ENCODE data around the gene SF1.

SF1 gene

GRCh38 chr11:64801561-64802369 lies 23.4 kb upstream of the SF1 start:
- no peak for DNase-seq (ENCODE audit: low read depth, low spot score)

- DNase-seq (ENCODE audit: low read depth, low spot score): no peak
These were observed 22.8 kb upstream of the SF1 start for GRCh38 chr11:64801158-64801464.

GRCh38 chr11:64800303-64801157 lies 22.2 kb upstream of the SF1 start:
- no peak for DNase-seq (ENCODE audit: low read depth, low spot score)

- DNase-seq (ENCODE audit: low read depth, low spot score): no peak
These were observed 21.4 kb upstream of the SF1 start for GRCh38 chr11:64799623-64800302.

- no peak for DNase-seq (ENCODE audit: low read depth, low spot score)
These were observed 20.9 kb upstream of the SF1 start for GRCh38 chr11:64799256-64799622.

- DNase-seq (ENCODE audit: low read depth, low spot score): no peak
These were observed 18.6 kb upstream of the SF1 start for GRCh38 chr11:64796757-64797541.

GRCh38 chr11:64796047-64796756 lies 17.9 kb upstream of the SF1 start:
- no peak for DNase-seq (ENCODE audit: low read depth, low spot score)

GRCh38 chr11:64794526-64794925 lies 16.2 kb upstream of the SF1 start:
- DNase-seq (ENCODE audit: low read depth, low spot score): no peak

GRCh38 chr11:64793271-64794160 lies 15.2 kb upstream of the SF1 start:
- DNase-seq (ENCODE audit: low read depth, low spot score): no peak

GRCh38 chr11:64792482-64792881 lies 14.1 kb upstream of the SF1 start:
- no peak for DNase-seq (ENCODE audit: low read depth, low spot score)

- no peak for DNase-seq (ENCODE audit: low read depth, low spot score)
These were observed 13.5 kb upstream of the SF1 start for GRCh38 chr11:64791781-64792291.

- DNase-seq (ENCODE audit: low read depth, low spot score): no peak
These were observed 12.1 kb upstream of the SF1 start for GRCh38 chr11:64790205-64791095.

GRCh38 chr11:64789331-64790204 lies 11.2 kb upstream of the SF1 start:
- DNase-seq (ENCODE audit: low read depth, low spot score): no peak

GRCh38 chr11:64788321-64789215 lies 10.2 kb upstream of the SF1 start:
- no peak for DNase-seq (ENCODE audit: low read depth, low spot score)

- DNase-seq (ENCODE audit: low read depth, low spot score): peak; percentile 66
These were observed 9.4 kb upstream of the SF1 start for GRCh38 chr11:64787526-64788320.

GRCh38 chr11:64786308-64786707 lies 8.0 kb upstream of the SF1 start:
- no peak for DNase-seq (ENCODE audit: low read depth, low spot score)

Data from astrocyte of the hippocampus (primary cell).